Cortex of kidney (tissue), 1 donor: ENCODE data around the gene FOXC1.

Source experiments
- DNase-seq: peaks from one replicate; lab custom pipeline; 2025; lab: John Stamatoyannopoulos, UW

FOXC1 gene

GRCh38 chr6:1643830-1644445, 34.2 kb downstream of the FOXC1 start:
- no peak for DNase-seq

- DNase-seq = no peak
Measured at GRCh38 chr6:1644516-1645060, 34.9 kb downstream of the FOXC1 start.

GRCh38 chr6:1645466-1646185, 35.9 kb downstream of the FOXC1 start:
- no peak for DNase-seq

- no peak for DNase-seq
Measured at GRCh38 chr6:1651362-1651761, 41.6 kb downstream of the FOXC1 start.

- DNase-seq = no peak
Measured at GRCh38 chr6:1652842-1653241, 43.1 kb downstream of the FOXC1 start.

GRCh38 chr6:1654054-1654453, 44.3 kb downstream of the FOXC1 start:
- no peak for DNase-seq

- no peak for DNase-seq
Measured at GRCh38 chr6:1657116-1657770, 47.5 kb downstream of the FOXC1 start.

GRCh38 chr6:1657771-1658165, 48.1 kb downstream of the FOXC1 start:
- no peak for DNase-seq

- no peak for DNase-seq
Measured at GRCh38 chr6:1658212-1659005, 48.7 kb downstream of the FOXC1 start.

GRCh38 chr6:1659816-1660215, 50.1 kb downstream of the FOXC1 start:
- DNase-seq = no peak

GRCh38 chr6:1662534-1662933, 52.8 kb downstream of the FOXC1 start:
- DNase-seq = no peak
